ENCODE measurements around the gene ENO1.
A peak's percentile ranks its signal among the peaks of the same experiment; 100 is the strongest.
"Not testable (repeated sequence)": the region's sequence is repeated elsewhere in the genome, so short reads cannot be mapped to it uniquely, and the experiment has no call there.

The ENO1 gene

DNA sequence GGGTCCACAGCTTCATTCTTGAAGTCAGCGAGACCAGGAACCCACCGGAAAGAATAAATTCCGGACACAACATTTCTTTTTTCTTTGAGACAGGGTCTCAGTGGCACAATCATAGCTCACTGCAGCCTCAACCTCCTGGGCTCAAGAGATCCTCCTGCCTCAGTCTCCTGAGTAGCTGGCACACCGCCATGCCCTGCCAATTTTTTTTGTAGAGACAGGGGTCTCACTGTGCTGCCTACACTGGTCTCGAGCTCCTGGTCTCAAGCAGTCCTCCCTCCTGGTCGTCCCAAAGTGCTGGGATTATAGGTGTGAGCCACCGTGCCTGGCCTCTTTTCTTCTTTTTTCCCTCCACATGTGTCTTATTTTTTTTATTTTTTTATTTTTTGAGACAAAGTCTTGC lies 20.6 kb upstream of the ENO1 start:
- no peak overlapping the region for H3K4me3 ChIP-seq (ENCODE audit: low read length)
- DNase-seq (ENCODE audit: low read depth, low spot score), result no peak

DNA sequence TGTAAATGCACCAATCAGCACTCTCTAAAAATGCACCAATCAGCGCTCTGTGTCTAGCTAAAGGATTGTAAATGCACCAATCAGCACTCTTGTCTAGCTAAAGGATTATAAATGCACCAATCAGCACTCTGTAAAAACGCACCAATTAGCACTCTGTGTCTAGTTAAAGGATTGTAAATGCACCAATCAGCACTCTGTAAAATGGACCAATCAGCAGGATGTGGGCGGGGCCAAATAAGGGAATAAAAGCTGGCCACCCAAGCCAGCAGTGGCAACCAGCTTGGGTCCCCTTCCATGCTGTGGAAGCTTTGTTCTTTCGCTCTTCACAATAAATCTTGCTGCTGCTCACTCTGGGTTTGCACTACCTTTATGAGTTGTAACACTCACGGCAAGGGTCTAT lies 19.9 kb upstream of the ENO1 start:
- H3K4me3 ChIP-seq (ENCODE audit: low read length); DNase-seq (ENCODE audit: low read depth, low spot score): not testable (repeated sequence)

DNA sequence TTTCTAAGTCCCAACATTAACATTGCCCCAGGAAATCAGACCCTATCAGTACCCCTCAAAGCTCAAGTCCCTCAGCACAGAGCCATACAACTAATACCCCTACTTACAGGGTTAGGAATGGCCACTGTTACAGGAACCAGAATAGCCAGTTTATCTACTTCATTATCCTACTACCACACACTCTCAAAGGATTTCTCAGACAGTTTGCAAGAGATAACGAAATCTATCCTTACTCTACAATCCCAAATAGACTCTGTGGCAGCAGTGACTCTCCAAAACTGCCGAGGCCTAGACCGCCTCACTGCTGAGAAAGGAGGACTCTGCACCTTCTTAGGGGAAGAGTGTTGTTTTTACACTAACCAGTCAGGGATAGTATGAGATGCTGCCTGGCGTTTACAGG lies 19.0 kb upstream of the ENO1 start:
- H3K4me3 ChIP-seq (ENCODE audit: low read length); DNase-seq (ENCODE audit: low read depth, low spot score): not testable (repeated sequence)

DNA sequence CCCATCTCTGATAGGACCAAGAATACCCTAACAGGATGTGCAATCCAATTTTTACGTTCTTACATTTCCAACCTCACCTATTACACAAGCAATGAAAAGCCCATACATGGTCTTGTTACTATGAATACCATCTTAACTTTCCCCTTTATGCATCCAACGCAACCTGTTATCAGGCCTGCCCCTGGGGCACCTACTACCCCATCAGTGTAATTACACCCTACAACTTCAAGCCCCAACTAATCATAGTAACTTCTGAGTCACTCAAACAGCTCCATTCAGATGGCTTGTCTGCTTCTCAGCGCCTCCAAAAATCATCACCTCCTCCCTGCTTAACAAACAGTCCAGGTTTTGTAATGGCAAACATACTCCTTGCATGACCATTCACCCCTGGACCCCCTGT lies 18.3 kb upstream of the ENO1 start:
- not testable (repeated sequence) for H3K4me3 ChIP-seq (ENCODE audit: low read length); DNase-seq (ENCODE audit: low read depth, low spot score)

DNA sequence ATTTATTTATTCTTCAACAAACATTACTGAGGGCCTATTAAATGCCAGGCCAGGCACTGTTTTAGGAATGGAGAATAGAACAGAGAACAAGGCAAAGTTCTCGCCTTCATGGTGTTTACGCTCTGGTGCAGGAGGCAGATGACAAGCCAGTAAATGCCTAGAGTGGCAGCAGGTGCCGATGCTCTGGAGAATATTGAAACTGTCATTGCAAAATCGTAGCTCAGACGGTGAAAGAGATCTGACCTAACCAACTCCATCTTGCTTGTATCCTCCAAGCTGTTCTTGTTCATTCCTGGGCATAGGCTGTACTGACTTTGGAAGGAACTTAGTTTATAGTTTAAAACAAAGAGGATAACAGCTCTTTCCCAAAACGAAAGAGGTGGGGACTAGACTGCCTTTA lies 13.5 kb upstream of the ENO1 start:
- DNase-seq (ENCODE audit: low read depth, low spot score), result no peak
- no peak overlapping the region for H3K4me3 ChIP-seq (ENCODE audit: low read length)

GRCh38 chr1:8891401-8891800 lies 12.9 kb upstream of the ENO1 start:
- no peak for DNase-seq (ENCODE audit: low read depth, low spot score)
- H3K4me3 ChIP-seq (ENCODE audit: low read length), result no peak overlapping the region

- DNase-seq (ENCODE audit: low read depth, low spot score), result no peak
- H3K4me3 ChIP-seq (ENCODE audit: low read length), result no peak overlapping the region
Observed at GRCh38 chr1:8889925-8890785, 11.7 kb upstream of the ENO1 start.

DNA sequence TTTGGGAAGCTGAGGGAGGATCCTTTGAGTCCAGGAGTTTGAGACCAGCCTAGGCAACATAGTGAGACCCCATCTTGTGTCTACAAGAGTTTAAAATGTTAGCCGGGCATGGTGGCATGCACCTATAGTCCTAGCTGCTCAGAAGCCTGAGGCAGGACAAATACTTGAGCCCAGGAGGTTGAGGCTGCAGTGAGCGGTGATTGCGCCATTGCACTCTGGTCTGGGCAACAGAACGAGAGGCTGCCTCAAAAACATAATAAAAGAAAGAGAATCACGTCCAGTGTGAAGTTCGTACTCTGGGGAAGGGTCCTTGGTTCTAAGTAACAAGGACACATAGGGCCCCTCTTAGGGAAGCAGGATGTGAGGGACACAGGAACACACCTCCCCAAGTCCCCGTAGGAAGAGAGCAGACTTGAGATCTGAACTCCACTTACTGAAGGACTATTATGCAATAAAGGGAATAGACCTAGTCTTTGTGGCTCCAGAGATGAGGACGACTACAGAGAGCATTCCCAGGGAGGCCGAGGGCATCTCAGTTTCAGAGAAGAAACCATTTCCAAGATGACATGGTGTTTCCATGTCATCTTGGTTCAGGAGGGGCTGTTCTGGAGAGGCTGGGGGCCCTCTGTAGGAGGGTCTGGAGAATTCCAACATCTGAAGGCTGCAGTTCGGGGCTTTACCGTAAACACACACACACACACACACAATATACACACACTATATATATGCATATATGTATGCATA lies 10.8 kb upstream of the ENO1 start:
- no peak for DNase-seq (ENCODE audit: low read depth, low spot score)
- no peak overlapping the region for H3K4me3 ChIP-seq (ENCODE audit: low read length)

DNA sequence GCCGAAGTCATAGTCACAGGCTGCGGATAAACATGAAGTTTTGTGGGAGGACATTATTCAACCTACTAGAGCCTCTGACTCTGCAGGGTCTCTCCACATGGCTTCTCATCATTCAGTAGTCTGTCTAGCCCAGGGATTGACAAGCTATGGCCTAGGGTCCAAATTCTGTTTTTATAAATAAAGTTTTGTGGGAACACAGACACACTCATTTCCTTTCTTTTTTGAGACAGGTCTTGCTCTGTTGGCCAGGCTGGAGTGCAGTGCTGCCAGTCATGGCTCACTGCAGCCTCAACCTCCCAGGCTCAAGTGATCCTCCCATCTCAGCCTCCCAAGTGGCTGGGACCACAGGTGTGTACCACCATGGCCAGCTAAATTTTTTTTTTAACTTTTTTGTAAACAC lies 8.1 kb upstream of the ENO1 start:
- no peak overlapping the region for H3K4me3 ChIP-seq (ENCODE audit: low read length)
- DNase-seq (ENCODE audit: low read depth, low spot score), result no peak

GRCh38 chr1:8886031-8886524 lies 7.6 kb upstream of the ENO1 start:
- not testable (repeated sequence) for H3K4me3 ChIP-seq (ENCODE audit: low read length); DNase-seq (ENCODE audit: low read depth, low spot score)

DNA sequence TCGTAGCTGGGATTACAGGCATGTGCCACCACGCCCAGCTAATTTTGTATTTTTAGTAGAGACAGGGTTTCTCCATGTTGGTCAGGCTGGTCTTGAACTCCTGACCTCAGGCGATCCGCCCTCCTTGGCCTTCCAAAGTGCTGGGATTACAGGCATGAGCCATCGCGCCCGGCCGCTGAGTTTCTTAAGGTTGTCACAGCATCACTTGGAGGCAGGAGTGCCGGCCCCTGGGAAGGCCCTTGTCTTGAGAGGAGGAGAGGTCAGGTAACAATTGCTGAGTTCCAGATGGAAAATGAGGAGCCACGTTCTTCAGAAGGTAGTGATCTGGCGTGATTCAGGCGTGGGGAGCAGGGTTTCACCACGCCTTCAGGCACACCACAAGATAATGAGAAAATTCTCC lies 5.6 kb upstream of the ENO1 start:
- DNase-seq (ENCODE audit: low read depth, low spot score); H3K4me3 ChIP-seq (ENCODE audit: low read length): not testable (repeated sequence)

DNA sequence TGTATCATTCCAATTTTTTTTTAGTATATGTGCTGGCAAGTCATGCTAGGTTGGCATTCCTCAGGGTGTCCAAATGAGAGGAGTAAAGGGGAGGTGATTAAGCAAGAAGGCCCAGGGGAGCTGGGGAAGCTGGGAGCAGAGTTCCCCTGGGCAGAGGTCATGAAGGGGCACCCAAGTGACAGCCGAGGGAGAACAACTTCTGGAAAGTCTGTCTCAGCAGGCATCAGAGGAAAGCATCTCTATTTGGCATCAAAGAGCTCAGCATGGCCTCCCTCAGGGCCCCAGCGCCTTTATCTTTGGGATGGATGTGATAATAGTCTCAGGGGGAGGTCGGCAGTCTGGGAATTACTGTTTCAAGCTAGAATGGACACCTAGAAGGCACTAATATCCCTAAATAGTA lies 5.0 kb upstream of the ENO1 start:
- H3K4me3 ChIP-seq (ENCODE audit: low read length), result no peak overlapping the region
- no peak for DNase-seq (ENCODE audit: low read depth, low spot score)

GRCh38 chr1:8879922-8880676 lies 1.6 kb upstream of the ENO1 start:
- no peak for DNase-seq (ENCODE audit: low read depth, low spot score)
- H3K4me3 ChIP-seq (ENCODE audit: low read length), result peak overlapping the region; percentile 96

GRCh38 chr1:8879464-8879921 lies 1.0 kb upstream of the ENO1 start:
- peak overlapping the region; percentile 96 for H3K4me3 ChIP-seq (ENCODE audit: low read length)
- DNase-seq (ENCODE audit: low read depth, low spot score), result no peak

GRCh38 chr1:8878698-8879463 lies 395 bp upstream of the ENO1 start:
- H3K4me3 ChIP-seq (ENCODE audit: low read length), result peak overlapping the region; percentile 96
- peak; percentile 96 for DNase-seq (ENCODE audit: low read depth, low spot score)

GRCh38 chr1:8876087-8876486 lies 2.4 kb downstream of the ENO1 start:
- no peak for DNase-seq (ENCODE audit: low read depth, low spot score)
- peak overlapping the region; percentile 96 for H3K4me3 ChIP-seq (ENCODE audit: low read length)

DNA sequence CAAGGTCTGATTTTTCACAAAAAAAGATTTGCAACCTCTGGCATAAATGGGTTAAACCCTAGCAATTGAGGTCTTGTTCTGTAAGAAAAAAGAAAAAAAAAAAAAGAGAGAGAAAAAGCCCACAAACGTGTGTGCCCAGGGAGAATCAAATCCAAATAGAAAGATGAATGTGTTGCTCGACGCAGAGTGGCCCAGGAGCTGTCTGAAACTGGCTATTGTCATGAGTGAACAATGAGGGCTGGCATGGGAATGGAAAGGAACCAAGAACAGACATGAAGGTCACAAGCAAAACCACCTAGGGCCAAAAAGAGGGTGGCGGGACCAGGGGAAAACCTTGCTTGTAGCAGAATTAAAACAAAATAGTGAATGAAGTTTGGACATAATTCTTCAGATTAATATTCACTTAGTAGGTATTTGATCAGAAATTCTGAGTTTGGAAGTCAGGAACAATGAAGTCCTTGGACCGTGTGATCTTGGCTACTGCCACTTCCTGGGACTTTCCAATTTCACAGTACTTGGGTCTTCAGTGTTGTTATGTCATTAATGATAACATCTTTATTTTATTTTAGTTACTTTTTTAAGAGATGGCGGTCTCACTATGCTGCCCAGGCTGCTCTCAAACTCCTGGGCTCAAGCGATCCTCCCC lies 3.1 kb downstream of the ENO1 start:
- DNase-seq (ENCODE audit: low read depth, low spot score), result no peak
- H3K4me3 ChIP-seq (ENCODE audit: low read length), result peak overlapping the region; percentile 96

All from Jurkat, Clone E6-1 (cell line).